D721Med (cell line): ENCODE data around the gene OR52E8.

Experiments
- DNase-seq: peaks from one replicate; pipeline ENCODE4 v3.0.0; 2011; ENCODE audit warnings: low spot score; ENCODE audit not compliant: insufficient read length
- FAIRE-seq: peaks from 2 replicates; lab custom pipeline; 2011; peaks lifted over from hg19 to GRCh38; lab: Jason Lieb, UNC
- CTCF ChIP-seq: IDR thresholded peaks from 2 replicates; pipeline ENCODE4 v1.5.1; 2012; ENCODE audit warnings: mild to moderate bottlenecking, control low read depth; ENCODE audit not compliant: insufficient read depth; ENCODE audit errors: missing control alignments

The OR52E8 gene

GRCh38 chr11:5880329-5880728 is 22.8 kb upstream of the OR52E8 start, which contains the start of gene OR52E4:
Gene OR52E4, plus strand, starts transcription at chr11:5880629. Its CDS starts 3,664 bp downstream, at chr11:5884293.
- no peak for TF ChIP-seq CTCF
- FAIRE-seq (no peak), DNase-seq (no peak)

- DNase-seq (no peak), FAIRE-seq (no peak)
- no peak for TF ChIP-seq CTCF
These were observed 21.1 kb upstream of the OR52E8 start for GRCh38 chr11:5878564-5878963.

GRCh38 chr11:5865826-5866225 is 8.3 kb upstream of the OR52E8 start:
- no peak for FAIRE-seq
- TF ChIP-seq CTCF, result no peak

GRCh38 chr11:5851002-5851401 is 6.5 kb downstream of the OR52E8 start:
- TF ChIP-seq CTCF, result no peak
- DNase-seq (no peak), FAIRE-seq (no peak)

More at GRCh38 chr11:5865826-5866225, 8.3 kb upstream of the OR52E8 start:
- no peak for DNase-seq

GRCh38 chr11:5847711-5848110 is 9.8 kb downstream of the OR52E8 start:
- FAIRE-seq (no peak), DNase-seq (no peak)
- no peak for TF ChIP-seq CTCF

- no peak for DNase-seq
- no peak for FAIRE-seq
- no peak for TF ChIP-seq CTCF
These were observed 10.8 kb downstream of the OR52E8 start for GRCh38 chr11:5846701-5847100.

GRCh38 chr11:5841797-5842196 is 15.7 kb downstream of the OR52E8 start, which contains the start of gene OR52E6:
Gene OR52E6, minus strand, starts transcription at chr11:5841897. Its CDS starts 0 bp downstream, at chr11:5841897.
- TF ChIP-seq CTCF, result no peak
- DNase-seq (no peak), FAIRE-seq (no peak)
